ENCODE results near the gene CARS1.

Gene CARS1

DNA sequence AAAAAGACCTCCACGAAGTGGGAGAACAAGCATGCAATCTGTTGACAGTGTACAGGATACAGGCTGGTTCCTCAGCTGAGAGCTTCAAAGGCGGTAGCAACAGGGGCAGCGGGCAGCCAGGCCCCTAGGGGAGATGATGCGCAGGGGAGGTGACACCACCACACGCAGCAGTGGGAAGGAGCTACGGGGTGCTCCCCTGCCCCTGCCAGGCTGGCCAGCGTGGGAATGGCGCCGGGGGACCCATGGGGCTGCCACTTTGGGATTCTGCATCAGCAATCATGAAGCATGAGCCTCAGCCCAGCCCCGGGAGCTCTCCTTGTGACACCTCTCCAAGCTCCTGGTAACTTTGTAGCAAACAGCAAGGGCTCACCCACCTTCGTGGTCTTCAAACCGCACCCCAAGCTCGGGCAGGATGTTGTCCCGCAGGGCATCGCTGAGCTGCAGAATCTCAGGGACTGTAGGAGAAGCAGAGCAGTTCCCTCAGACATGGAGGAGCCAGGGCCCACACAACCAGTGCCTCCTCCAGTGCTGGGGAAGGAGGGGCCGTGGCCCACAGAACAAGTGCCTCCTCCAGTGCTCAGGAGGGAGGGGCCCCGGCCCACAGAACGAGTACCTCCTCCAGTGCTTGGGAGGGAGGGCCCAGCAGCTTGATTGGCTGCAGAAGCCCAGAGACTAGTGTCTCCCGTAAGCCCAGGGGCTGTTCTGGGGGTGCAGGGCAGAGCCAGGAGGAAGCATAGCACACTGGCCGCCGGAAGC is 50.5 kb downstream of the CARS1 start:
- DNase-seq: no peak

- no peak for DNase-seq
These were observed 52.7 kb downstream of the CARS1 start for GRCh38 chr11:3004481-3004880.

DNA sequence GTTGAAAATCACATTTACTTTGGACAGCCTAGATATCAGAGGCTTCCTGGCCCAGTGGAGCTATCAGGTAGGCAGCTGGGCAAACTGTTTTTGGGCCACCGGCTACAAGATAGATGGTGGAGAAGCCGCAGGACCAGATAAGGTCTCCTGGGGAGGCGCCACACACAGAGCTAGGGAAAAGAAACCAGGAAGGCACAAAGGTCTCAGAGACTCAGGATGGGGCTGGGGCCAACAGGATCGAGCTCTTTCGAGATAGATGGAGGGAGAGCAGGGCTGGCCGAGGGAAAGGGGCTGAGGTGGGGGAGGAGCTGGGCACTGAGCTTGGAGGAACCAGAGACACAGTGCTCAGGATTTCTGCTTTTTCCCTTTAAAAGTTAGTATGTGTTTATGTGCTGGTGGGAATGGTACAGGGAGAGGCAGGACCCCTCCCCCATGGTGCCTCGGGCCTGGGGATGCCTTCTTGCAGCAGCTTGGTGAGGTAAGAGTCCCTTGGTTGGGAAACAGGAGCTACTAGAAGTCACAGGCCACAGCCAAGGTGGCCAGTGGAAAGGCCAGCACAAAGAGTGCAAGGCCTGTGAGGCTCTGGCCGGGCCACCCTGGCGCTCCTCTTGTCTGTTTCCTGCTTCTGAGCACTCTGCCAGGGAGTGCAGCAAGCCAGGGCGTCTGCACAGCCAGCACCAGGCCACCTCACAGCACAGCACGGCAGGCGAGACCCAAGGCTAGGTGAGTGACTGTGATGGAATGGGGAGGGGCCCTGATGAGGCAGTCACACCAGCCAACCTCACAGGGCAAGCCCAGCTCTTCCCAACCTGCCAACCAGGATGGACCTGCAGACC is 53.6 kb downstream of the CARS1 start:
- DNase-seq: no peak

- DNase-seq: no peak
These were observed 54.4 kb downstream of the CARS1 start for GRCh38 chr11:3002871-3003270.

DNA sequence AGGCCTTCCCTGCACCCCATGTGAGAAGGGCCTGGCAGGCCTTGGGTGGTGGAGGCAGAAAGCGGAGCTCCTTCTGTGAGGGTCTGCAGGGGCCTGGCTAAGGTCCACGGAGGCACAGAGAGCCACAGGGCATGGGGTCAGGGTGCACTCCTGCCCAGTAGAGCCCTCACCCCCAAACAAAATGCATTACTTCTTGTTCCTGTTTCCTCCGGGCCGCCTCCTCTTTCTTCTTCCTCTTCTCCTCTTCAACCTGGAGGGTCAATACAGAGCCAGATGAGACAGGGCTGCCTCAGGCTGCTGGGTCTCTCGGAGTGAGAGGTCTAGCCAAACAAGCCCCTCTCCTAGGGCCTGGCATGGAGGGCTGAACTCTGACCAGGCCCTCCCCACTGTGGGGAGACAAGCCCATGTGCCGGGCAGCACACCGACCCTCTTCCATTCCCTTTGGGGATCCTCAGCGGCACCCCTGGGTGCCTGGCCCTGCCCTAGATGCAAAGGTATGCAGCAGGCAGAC is 54.8 kb downstream of the CARS1 start:
- DNase-seq: no peak

GRCh38 chr11:3001496-3001895 is 55.7 kb downstream of the CARS1 start:
- no peak for DNase-seq

GRCh38 chr11:3000032-3000961 is 56.9 kb downstream of the CARS1 start:
- DNase-seq: no peak

DNA sequence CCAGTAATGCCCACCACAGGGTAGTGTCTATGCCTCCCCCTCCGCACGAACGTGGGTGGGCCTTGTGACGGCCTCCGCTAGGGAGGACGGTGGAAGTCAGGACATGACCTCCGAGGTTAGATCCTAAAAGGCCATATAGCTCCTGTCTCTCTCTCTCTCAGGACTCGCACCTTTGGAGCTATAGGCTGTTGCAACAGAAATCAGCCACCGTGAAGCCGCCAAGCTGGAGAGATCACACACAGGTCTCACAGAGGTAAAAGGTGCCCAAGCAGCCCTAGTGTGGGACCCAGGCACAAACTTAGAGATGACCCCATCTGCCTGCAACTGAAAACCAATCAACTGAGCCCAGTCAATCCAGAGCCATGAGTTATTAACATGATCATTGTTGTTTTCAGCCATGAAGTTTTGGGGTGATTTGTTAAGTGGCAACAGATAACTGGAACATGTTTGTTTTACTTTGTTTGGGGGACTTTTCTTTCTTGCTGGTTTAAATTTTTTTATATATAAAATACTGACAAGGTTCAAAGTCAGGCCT is 57.7 kb downstream of the CARS1 start:
- DNase-seq: no peak

GRCh38 chr11:2998073-2998850 is 59.0 kb downstream of the CARS1 start:
- no peak for DNase-seq

GRCh38 chr11:2997406-2997805 is 59.8 kb downstream of the CARS1 start:
- no peak for DNase-seq

- DNase-seq: no peak
These were observed 60.2 kb downstream of the CARS1 start for GRCh38 chr11:2996976-2997375.

DNA sequence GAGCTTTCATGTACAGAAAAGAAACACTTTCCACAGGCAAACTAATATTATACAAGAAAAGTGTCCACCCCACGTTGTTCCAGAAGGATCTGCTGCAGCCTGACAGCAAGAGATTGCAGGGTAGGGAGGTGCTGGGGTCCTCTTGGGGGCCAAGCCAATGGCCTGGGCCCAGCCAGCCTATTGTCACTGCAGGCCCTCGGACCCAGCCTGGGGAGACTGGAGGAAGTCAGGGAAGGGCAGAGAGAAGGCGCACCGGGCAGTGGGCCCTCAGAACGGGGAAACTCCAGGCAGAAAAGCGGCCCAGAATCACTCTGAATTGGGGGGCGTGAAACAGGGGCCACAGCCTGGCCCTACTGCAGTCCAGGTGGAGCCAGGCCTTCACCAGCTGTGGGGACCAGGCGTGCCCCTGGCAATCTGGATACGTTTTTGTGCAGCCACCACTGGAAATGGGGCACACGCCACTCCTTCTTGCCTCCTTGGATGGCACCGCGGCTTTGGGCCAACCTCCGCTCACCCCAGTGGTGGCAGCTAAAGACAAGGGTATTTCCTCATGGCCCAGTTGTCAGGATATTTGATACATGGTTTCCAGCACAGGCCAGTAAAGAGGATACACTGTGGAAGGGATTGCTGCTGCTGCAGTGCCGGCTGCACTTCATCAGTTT is 61.2 kb downstream of the CARS1 start:
- DNase-seq: no peak

- DNase-seq: no peak
These were observed 62.1 kb downstream of the CARS1 start for GRCh38 chr11:2995031-2995561.

DNA sequence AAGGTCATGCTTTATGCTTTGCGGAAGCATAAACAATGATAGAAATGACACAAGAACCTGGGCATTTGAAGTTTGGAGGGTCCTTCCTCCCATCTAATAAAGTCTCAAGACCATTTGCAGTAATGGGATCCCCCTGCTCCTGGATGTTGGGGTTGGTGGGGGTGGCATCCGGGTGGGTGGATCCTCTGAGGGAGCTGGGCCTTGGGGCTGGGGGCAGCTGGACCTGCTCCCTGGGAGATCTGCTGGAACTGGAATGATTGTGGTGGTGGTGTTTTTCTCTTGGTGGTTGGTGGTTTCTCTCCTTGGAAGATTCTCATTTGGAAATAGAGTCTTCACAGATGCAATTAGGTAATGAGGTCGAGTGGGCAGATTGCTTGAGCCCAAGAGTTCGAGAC is 62.9 kb downstream of the CARS1 start:
- DNase-seq: no peak

DNA sequence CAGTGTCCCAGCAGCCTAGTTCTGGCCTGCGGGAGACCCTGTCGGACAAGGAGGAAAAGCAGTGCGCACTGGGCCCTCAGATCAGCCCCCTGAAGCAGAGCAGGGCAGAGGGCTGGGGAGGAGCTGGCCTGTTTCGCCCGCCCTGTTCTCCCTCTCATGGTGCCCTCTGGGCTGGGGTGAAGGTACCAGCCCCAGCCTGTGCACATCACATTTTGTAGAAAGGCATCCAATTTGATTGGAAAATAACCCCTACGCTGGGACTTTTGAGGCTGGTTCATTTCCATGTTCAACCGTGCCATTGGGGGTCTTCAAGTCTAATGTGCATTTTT is 64.3 kb downstream of the CARS1 start:
- DNase-seq: no peak

GRCh38 chr11:2992234-2992996 is 64.8 kb downstream of the CARS1 start, which contains the start of gene NAP1L4:
TSS of gene NAP1L4 (minus strand) at chr11:2992329. CDS start at chr11:2979220, 13,109 bp downstream.
- peak; percentile 79 for DNase-seq

DNA sequence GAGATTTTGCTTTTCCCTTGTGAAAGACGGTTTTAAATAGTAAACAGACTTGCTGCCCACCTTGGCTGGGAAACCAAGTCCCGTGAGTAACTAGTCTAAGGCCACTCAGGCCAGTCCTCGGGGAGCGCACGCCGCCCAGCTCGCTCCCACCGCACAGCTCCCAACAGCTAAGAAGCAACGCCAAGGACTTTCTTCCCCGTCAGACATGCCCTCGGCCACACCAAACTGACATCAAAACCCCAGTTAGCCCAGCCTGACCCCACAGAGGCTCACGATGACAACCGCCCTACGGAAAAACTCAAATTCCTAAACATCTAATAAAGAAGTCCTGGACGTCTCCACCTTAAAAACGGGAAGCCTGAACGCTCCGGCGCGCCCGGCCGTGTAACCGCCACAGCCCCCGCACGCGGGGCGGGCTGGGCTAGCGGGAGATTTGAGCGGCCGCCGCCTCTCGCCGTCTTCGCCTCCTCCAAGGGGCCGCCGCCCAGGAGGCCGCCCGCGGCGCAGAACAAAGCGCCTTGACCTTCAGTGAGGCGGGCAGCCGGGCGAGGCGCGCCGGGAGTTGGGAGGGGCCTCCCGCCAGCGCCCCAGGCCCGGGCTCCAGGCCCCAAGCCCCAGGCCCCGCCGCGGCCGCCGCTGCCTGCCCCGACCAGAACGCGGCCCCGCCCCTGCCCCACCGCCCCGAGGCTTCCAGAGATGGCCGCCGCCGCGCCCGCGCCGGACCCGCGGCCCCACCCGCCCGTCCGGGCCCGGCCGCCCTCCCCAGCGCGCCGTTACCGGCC is 65.6 kb downstream of the CARS1 start:
- no peak for DNase-seq

DNA sequence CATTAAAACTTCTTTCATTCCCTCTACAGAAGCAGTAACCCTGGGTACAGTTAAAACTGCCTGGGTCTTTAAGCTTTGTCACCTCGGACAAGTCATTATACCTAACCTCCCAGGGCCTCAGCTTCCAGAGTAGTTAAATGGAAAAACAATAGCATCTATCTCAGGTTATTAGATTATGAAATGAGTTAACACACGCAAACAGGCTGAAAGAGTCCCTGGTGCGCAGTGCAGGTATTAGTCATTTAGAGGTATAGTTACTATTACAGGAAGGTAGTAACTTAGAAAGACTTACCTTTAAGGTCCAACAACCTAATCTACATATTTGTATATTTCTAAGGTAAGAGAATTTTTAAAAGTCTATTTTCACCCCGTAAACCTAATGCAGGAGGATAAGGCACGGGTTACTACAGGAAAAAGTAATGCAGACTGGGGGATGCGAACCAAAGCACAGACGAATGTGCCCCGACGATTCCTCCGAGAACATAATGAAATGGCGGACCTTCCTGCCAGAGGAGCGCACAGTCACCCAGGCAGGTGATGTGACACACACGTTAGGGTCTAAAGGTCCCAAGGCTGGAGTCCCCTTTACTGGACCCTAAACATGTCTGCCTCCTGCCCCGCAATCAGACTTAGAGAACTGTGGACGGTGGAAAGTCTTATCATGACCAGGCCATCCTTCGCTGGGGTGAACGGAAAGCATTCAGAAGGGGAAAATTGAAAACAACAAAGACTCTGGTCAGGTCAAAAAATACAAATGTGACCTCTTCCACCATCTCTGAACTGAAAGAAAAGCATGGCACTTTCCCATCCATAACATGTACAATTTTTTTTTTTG is 66.4 kb downstream of the CARS1 start:
- DNase-seq: no peak
